GM21737 (cell line): ENCODE data around the gene SFRP4.

Experiments used
- ATAC-seq: cut with Tn5 transposase; IDR thresholded peaks from one replicate; pipeline ENCODE4 v1.9.1; 2021; ENCODE audit warnings: mild to moderate bottlenecking, moderate library complexity; ENCODE audit not compliant: unreplicated experiment

The SFRP4 gene

DNA sequence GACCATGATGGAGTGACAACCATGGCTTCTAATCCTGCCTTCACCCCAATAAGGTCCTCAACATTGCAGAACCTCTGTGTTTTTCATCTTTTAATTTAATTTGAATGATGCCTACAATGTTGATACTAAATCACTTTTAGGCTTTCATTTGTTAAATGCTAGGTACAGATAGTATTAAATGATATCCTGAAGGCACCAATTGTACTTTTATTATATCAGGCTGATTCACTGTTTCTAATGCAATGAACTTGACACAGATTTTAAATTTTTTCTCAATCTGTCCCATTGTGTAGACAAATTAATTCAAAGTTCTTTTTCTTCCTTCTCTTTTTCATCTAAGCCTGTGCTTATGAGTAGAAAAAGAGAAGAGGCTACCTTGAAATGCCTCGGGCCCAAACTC is 9.0 kb upstream of the SFRP4 start:
- ATAC-seq = no peak

- ATAC-seq = no peak
Measured at GRCh38 chr7:37924491-37925041, 7.9 kb upstream of the SFRP4 start.

DNA sequence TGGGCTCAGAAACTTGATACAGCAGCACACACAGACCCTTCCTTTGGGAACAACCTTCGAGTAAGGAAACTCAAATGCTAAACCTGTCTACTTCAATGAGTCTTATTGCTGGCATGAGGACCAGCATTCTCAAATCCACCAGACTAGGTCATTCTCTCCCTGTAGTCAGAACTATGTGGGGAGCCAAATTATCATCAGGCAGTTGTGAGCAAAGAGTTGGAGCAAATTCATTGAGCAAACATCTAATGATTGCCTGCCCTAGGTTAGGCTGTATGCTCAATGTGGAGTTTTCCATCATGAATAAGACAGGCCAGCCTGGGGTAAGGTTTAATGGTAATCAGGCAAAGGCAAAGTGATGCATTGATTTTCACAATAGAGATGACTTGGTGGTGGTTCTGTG is 7.4 kb upstream of the SFRP4 start:
- ATAC-seq = no peak

- no peak for ATAC-seq
Measured at GRCh38 chr7:37921876-37922275, 5.3 kb upstream of the SFRP4 start.

DNA sequence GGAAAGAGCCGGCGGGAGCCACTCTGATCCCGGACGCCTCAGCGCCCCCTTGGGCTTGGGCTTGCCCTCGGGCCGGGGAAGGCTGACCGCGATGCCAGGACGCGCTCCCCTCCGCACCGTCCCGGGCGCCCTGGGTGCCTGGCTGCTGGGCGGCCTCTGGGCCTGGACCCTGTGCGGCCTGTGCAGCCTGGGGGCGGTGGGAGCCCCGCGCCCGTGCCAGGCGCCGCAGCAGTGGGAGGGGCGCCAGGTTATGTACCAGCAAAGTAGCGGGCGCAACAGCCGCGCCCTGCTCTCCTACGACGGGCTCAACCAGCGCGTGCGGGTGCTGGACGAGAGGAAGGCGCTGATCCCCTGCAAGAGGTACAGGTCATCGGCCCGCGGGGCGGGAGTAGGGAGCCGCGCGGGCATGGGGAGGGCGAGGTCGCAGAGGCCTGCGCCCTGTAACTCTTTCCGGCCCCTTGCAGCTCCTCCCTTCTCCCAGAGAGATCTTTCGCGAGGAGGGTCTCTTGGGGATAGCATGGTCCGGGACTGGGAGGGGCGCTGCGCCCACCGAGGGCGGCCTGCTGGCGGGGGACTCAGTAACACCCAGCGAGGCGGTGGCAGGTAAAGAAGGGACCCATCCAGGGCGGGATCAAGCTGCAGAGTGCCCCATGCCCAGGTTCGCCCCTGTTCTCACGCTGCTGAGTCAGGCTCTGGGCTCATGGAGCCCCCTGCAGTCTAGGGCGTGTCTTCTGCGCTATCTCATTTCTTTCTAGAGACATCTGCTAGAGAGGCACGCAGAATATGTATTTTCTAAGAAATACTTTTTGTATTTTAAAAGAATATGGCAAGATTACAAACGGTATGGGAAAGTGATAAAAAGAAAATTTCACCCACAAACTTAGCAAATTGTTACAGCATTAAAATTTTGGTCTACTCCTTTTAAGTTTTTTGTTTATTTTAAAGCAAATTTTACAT is 4.5 kb upstream of the SFRP4 start:
- ATAC-seq = peak; percentile 44

GRCh38 chr7:37920305-37920848 is 3.8 kb upstream of the SFRP4 start, which contains the start of gene EPDR1:
TSS of gene EPDR1 (plus strand) at chr7:37920640. CDS start at chr7:37920940, 300 bp downstream.
- ATAC-seq = peak; percentile 51

DNA sequence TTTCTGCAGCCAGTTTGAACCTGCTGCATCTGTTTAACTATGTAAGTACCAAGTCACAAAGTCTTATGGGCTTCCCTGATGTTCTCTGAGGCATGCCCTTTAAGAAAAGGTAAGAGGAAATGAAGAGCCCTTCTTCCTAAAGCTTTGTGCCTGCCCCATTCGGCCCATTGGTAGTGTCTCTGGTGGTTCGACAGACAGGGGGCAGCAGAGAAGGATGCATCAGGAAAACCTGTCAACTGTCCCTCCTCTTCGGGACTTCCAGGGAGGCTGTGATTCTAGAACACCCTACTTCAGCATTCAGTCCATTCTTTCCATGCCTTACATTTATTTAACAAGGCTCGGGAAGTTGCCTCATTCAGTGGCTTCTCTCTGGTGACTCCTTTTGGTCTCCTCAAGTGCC is 1.9 kb upstream of the SFRP4 start:
- ATAC-seq = no peak

- ATAC-seq = no peak
Measured at GRCh38 chr7:37916017-37916672, 472 bp downstream of the SFRP4 start.

- no peak for ATAC-seq
Measured at GRCh38 chr7:37915438-37915837, 1.2 kb downstream of the SFRP4 start.

- no peak for ATAC-seq
Measured at GRCh38 chr7:37912756-37913155, 3.9 kb downstream of the SFRP4 start.

DNA sequence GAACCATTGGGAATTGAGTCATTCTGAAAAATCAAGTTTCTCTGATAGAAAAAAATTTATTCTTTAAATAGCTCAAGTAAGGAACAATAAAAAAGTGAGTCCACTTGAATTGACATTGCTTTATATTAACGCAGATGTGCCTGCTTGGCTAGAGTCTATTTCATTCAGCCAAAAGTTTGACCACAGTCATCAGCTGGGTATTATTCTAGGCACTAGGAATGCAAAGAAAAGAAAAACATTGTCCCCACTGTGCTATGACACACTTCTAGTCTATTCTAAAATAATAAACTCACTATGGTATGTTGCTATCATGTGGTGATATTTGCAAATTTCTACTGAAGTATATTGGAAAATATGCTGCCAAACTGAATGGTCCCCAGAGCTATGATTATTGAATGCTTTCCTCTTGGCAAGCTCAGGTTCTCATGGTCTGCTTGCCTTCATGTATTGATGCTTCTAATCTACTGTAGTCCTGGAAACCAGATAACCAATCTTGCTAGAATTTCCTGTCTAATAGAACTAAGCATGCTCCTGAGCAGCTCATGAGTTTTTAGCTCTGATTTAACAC is 8.3 kb downstream of the SFRP4 start:
- ATAC-seq = no peak

DNA sequence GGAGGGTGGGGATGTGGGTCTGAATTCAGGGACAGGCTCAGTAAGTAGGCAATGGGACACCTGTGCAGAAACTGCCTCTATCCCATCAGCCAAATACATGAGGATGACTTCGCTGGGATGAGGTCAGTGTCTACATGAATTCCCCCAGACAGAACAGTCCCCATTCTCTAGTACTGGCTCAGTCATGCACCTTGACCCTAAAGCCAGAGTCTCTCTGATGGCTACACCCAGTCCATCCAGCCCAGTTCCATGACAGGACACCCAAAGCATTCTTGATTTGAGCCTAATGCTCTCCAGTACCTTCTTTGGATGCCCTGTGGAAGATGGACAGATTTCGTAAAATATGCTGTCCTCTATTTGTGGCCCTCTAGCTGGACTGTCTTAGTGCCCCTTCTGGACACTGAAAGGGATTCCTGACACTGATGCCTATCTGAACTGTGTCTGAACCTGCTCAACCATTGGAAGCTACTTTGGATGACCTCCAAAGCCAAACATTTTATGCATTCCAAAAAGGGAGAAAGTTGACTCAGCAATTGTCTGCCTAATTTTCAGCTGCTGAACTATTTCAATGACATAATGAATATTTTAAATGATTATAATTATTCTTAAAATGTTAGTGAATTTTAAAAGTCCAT is 14.6 kb downstream of the SFRP4 start:
- no peak for ATAC-seq

- no peak for ATAC-seq
Measured at GRCh38 chr7:37901236-37901827, 15.3 kb downstream of the SFRP4 start.

- no peak for ATAC-seq
Measured at GRCh38 chr7:37899712-37900247, 16.8 kb downstream of the SFRP4 start.

GRCh38 chr7:37894671-37895070 is 21.9 kb downstream of the SFRP4 start:
- ATAC-seq = no peak

DNA sequence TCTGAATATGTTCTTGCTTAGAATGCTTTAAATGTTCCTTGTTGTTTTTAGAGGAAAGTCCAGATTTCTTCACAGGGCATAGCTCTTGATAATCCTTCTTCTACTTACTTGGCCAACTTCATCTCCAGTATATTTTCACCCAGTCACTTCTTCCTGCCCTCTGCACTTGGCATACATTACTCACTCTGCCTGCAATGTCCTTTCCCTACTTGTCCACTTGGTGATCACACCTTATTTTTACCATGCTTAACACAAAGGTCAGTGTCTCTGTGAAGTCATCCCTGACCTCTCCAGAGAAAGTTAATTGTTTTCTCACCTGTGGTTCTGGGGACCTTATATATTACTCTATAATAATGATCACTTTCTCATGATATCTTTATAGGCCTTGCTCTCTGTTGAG is 23.3 kb downstream of the SFRP4 start:
- no peak for ATAC-seq

- ATAC-seq = no peak
Measured at GRCh38 chr7:37882086-37882485, 34.5 kb downstream of the SFRP4 start.
